HG03159 (cell line): ENCODE results near the gene COL6A1.

Experiments
- ATAC-seq: cut with Tn5 transposase; IDR thresholded peaks from one replicate; pipeline ENCODE4 v1.9.1; 2021; ENCODE audit warnings: mild to moderate bottlenecking, moderate library complexity; ENCODE audit not compliant: unreplicated experiment

The COL6A1 gene

DNA sequence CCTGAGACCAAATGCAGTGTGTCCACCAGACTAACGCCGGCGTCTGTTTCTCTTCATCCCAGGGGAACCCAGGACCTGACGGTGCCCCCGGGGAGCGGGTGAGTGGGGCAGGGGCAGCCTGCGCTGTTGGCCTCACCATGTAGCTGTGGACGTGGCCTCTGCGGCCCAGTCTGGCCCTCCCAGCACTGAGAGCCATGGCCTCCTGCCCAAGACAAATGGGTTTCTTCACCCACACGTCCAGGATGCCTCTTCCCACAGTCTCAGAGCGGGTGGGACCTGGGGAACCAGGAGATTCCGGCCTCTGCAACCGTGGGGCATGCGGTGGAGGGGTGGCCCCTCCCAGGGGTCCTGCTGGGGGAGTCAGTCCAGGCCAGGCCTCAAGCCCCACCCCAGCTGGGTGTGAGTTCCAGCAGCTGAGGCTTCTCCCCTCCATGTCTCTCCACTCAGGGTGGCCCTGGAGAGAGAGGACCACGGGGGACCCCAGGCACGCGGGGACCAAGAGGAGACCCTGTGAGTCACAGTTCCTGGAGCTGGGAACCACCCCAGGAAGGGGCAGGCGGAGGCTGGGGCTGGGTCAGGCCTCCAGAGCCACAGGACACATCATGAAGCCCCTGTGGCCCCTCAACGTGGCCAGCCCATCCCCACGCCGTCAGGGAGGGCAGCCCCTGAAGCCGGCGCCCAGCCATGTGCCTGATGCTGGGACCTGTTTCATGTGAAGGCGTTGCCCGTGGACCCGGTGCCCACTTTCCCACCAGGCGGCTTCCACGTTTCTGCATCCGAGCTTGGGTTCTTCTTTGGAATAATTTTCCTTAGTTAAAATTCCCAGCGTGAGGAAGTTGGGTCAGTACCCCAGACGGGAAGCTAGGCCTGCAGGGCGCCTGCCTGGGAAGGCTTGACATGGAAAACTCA is 11.0 kb downstream of the COL6A1 start:
- no peak for ATAC-seq

DNA sequence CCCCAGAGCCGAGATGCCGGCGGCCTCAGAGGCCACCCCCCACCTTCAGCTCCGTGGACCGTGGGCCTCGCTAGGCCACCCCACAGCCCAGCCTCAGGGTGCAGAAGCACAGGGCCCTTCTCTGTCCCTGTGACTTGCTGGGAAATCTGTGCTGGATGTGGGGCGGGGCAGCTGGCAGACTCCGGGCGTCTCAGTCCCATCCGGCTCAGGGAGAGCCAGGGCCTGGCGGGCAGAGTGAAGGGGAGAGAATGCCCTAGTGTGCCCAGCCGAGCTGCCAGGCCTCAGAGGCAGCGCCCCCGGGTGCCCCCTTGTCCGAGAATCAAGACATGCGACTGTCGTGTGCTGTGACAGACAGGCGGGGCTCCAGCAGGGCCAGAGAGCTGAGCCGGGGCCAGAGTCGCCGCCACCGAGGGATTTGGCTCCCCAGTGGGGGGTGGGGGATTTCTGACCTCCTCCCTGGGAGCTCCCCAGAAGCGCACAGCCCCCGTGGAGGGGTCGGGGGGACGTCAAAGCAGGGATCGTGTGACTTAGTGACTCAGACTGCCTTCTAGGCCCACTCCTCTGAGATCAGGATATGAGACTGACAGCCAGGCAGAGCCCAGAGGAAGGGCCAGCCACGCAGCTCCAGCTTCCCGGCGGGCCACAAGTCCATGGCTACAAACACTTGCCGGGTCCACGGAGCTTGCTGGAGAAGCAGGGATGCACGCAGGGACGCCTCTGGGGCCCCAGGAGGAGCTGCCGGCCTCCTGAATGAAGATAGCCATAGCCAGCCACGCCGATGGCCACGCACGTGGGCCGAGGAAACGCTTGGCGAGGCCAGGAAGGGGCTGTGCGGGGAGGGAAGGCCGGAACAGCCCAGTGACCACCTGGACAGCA is 11.9 kb downstream of the COL6A1 start:
- ATAC-seq, result no peak

DNA sequence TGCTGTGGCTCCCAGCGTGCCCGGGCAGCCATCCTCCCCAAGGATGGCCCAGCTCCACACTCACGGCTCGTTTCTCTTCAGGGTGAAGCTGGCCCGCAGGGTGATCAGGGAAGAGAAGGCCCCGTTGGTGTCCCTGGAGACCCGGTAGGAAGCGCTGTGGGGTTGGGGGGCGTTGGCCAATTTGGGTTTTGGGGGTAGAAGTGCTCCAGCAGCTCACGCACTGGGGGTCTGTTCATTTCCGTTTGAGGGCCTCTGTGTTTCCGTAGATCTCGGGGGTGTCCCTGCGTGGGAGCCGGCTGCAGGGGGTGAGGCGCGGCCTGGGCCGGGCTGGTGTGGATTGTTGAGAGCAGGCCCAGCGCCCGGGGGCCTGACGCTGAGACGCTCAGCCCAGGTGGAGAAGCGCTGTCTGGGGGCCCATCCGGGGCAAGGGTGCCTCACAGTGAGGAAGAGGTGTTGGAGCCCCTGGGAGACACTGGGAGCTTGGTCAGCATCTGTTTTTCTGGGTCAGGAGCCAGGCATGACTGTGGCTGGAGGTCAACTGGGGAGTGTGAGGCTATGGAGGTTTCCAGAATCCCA is 12.6 kb downstream of the COL6A1 start:
- no peak for ATAC-seq

DNA sequence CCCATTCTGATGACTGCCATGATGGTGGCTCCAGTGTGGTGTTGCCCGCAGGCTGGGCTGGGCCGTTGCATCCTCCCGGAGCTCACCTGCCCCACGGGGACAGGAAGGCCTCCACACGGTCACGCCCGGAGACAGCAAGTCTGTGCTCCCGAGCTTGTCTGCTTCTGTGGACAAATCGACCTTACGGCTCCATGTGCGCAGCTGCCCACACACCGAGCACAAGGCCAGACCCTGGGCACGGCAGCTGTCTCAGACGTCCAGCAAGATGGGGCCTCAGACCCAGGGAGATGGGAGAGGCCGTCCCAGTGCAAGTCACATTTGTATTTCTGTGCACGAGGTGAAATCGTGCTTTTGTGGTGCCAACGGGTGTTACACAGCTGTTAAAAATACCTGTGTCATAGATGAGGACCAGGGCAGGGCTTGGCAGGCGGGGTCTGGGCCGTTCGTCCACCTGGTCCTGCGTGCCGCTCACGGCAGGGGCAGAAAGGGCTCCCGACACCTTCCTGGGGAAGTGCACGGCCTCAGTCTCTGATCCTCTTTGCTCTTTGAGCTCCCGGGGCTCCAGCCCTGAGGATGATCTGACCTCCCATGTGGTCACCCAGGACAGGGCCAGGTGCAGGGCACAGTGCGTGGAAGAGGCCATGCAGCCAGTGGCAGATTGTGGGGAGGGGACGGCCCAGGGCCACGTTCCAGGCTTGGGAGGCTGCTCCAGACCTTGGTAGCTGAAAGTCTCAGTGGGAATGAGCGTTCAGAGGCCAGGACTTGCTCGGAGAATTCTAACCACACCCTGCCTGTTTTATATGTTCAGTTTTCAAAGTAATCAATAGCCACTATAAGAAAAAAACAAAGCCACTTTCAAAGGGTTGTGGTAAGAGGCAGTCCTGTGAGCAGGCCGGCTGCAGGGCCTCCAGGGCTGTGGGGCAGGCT is 13.5 kb downstream of the COL6A1 start:
- ATAC-seq, result no peak

DNA sequence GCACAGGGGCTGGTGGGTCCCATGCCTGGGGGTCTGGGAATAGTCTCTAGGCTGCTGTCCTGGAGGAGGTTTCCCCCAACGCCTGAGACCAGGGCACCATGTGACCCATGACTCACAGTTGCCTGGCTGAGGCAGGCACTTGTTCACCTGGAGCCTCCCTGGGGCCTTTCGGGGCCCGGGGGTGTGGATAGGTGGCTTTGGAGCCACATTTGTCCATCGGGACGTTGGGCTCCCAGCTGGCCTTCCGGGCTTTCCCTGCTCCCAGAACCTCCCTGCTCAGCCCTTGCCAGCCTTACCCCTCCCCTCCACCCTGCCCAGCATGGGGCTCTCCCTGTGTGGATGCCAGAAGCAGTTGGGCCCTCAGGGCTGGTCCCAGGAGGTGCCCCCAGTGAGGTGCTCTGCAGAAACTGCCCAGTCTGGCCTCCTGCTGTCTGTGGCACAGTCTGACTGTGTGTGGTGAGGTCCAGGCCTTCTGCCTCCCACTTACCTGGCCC is 14.2 kb downstream of the COL6A1 start:
- no peak for ATAC-seq

DNA sequence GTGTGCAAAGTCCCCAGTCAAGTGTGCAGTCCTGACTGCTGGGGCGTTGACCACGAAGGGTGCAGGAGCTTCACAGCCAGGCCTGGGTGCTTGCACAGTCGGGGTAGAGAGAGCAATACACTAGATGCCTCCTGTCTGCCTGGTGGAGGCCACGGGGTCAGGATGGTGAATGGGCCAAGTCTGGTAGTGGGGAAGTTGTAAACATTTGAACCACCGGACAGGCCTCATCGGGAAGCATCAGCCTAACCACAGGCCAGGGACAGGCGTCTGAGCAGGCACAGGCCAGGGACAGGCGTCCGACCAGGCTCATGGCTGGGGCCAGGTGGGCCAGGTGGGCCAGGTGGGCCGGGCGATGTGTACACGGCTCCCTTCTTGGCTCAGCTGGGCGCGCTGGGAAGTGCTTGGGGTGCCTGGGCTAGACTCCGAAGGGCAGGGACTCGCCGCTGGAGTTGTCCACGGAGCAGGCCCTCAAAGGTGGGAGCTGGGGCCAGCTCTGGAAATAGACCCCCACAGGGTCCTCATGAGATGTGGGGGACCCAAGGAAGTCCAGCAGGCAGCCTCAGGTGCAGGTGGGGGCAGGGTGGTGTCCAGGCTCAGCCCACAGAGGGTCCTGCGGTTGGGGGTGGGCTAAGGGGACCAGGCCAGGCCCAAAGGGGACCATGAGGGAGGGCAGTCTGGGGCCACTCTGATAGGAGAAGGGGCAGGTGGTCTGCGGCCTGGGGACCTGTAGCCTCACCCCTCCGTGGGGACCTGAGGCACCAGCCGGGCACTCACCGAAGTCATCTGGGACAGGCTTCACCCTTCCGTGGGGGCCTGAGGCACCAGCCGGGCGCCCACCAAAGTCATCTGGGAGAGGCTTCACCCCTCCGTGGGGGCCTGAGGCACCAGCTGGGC is 15.0 kb downstream of the COL6A1 start:
- no peak for ATAC-seq

DNA sequence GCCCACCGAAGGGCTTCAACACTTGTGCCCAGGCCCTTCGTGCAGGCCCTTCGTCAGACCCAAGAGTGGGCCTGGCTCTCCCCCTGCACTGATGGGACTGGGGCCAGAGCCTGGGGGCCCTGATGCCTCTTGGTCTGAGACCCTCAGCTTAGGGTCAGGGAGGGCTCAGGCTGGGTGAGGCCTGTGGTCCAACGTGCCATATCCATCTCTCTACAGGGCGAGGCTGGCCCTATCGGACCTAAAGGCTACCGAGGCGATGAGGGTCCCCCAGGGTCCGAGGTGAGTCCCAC is 15.6 kb downstream of the COL6A1 start:
- no peak for ATAC-seq

DNA sequence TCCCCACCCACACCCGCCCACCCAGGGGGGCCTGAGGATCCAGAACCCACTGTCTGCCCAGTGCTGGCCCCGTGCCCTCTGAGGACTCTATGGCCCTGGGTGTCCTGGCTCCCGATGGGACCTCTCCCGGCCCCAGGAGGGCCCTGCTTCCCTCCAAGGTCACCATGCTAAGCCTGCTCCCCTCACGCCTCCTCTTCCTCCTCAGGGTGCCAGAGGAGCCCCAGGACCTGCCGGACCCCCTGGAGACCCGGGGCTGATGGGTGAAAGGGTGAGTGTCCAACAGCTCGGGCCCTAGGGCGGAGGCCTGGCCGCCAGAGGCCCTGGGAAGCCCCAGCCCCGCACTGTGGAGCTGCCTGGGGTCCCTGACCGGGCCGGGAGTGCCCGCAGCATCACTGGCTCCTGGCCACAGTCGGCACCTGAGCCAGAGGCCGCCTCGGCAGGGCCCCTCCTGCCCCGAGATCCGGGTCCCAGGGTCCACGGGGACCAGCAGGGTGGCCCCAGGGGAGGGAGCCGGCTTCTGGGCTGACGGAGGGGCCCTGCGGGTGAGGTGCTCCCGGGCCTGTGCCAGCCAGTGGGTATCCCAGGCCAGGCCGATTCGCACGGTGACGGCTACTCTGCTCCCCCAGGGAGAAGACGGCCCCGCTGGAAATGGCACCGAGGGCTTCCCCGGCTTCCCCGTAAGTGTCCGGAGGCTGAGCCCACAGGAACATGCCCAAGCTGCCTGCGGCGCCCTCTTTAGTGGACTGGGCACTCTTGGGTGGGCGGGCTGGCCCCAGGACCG is 16.1 kb downstream of the COL6A1 start:
- ATAC-seq, result no peak

DNA sequence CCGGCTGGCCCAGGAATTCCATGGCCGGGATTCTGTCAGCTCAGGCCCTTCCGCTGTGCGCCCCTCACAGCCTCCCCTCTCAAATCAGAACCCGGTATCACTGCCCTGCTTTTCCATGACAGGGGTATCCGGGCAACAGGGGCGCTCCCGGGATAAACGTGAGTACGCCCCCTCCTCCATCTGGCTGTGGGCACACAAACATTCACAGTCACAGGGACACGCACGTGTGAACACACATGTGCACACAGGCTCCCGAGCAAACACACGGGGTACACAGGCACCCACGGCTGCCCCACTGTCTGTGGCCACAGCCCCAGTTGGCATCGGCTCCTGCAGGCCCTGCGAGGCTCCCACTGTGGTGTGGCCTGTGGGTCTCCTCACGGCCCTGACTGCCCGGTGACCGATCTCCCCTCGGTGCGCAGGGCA is 16.7 kb downstream of the COL6A1 start:
- ATAC-seq, result no peak

DNA sequence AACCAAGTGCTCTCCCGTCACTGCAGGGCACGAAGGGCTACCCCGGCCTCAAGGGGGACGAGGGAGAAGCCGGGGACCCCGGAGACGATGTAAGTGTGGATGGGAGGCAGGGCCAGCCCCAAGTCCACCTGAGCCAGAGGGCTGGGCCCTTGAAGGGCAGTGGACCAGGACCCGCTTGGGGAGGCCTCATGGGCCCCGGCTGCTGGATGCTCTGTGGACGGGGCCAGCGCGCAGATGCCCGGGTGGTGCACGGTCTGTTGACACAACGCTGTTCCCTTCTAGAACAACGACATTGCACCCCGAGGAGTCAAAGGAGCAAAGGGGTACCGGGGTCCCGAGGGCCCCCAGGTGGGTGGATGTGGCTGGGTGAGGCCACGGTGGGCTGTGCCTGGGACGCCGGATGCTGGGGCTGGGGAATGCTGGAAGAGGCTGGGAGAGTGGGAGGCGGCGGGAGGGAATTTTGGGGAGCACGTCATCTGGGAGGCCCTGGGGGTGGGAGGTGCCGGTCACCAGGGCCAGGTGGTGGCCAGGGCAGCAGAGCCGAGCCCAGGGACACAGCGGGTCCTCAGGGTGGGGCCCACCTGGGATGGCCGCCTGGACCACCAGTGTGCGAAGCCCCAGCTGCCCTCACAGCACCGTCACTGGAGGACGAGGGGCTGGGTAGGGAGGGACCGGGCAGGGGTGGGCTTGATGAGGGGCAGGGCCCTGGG is 17.5 kb downstream of the COL6A1 start:
- no peak for ATAC-seq

DNA sequence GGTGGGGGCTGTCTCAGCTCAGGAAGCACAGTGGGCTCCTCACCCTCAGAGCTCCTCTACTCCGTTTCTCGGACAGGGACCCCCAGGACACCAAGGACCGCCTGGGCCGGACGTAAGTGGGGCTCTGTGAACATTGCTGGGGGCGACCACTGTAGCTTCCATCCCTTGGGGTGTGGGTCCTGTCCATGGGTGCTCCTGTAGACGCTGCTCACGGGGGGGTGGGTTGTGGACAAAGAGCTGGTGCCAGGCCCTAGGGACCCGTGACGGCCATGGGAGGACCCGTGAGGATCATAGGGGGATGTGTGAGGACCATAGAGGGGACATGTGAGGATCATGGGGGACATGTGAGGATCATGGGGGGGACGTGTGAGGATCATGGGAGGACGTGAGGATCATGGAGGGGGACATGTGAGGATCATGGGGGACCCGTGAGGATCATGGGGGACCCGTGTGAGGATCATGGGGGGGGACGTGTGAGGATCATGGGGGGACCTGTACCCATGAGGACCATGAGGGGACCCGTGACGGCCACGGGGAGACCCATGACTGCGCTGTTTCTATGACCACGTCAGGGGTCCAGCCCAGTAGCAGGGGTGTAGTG is 18.1 kb downstream of the COL6A1 start:
- ATAC-seq, result no peak

DNA sequence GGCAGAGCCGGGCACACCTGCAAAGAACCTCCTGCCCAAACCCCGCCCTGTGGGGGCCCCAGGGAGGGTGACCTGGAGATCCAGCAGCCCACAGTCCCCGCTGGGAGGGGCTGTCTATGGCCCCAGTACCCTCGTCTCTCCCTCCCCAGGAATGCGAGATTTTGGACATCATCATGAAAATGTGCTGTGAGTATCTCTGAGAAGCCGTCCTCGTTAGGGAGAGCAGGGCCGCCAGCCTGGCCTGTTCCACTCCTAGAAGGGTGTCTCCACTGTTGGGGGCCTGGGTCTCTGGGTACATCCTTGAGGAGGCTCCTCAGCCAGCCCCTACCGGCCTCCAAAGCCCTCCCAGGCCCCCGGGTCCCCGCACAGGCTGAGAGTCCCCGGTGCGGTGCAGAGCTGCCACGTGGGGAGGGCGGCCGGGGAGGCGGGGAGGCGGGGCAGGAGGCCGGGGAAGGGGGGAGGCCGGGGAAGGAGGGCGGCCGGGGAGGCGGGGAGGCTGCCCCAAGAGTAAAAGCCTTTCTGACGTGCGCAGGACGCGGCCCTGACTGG is 18.7 kb downstream of the COL6A1 start:
- no peak for ATAC-seq

DNA sequence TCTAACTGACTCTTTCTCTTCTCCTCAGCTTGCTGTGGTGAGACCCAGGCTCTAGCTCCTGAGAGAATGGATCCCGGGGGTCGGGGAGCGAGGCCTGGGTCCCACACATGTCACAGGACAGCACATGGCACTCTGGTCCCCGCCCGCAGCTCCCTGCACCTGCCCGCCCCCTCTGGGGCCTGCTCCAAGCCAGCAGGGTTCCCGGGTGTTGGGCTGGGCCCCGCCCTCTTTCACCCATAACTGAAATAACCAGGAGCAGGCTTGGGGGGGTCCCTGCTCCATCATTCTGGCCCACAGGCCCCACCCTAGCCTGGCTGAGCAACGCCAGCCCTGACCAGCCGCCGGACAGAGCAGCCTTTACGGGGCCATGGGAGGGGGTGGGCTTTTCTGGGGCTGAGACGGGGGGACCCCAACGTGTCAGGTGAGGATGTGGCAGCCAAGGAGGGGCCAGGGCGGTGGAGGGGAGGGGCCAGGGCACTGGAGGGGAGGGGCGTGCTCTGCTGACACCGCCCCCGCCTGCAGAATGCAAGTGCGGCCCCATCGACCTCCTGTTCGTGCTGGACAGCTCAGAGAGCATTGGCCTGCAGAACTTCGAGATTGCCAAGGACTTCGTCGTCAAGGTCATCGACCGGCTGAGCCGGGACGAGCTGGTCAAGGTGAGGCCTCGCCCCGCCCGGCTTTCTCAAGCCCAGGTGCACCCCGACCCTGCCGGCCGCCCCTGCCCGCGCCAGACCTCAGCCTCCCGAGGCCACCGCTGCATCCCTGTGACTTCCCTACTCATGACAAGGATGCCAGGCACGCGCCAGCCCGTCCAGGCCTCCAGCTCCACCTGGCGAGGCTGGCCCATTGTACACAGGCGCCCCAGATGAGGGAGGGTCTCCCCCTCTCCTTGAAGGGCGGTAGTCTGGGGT is 19.4 kb downstream of the COL6A1 start:
- no peak for ATAC-seq

DNA sequence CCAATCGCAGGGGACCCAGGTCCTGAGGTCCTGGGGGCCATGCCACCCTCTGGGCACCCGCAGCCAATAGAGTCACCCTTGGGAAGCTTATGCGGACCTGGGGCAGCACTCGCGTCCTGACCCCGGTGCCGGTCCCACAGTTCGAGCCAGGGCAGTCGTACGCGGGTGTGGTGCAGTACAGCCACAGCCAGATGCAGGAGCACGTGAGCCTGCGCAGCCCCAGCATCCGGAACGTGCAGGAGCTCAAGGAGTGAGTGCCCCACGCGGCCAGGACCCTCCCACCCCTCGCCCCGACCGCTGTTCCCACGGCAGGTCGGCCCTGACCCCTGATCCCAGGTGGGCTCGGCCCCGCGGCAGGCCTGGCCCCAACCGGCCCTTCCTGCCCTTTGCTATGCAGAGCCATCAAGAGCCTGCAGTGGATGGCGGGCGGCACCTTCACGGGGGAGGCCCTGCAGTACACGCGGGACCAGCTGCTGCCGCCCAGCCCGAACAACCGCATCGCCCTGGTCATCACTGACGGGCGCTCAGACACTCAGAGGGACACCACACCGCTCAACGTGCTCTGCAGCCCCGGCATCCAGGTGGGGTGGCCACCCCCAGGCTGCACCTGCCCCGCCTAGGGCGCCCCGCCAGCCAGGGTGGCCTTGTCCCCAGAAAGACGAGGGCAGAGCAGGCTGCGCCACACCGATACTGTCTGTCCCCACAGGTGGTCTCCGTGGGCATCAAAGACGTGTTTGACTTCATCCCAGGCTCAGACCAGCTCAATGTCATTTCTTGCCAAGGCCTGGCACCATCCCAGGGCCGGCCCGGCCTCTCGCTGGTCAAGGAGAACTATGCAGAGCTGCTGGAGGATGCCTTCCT is 20.5 kb downstream of the COL6A1 start:
- ATAC-seq, result no peak

DNA sequence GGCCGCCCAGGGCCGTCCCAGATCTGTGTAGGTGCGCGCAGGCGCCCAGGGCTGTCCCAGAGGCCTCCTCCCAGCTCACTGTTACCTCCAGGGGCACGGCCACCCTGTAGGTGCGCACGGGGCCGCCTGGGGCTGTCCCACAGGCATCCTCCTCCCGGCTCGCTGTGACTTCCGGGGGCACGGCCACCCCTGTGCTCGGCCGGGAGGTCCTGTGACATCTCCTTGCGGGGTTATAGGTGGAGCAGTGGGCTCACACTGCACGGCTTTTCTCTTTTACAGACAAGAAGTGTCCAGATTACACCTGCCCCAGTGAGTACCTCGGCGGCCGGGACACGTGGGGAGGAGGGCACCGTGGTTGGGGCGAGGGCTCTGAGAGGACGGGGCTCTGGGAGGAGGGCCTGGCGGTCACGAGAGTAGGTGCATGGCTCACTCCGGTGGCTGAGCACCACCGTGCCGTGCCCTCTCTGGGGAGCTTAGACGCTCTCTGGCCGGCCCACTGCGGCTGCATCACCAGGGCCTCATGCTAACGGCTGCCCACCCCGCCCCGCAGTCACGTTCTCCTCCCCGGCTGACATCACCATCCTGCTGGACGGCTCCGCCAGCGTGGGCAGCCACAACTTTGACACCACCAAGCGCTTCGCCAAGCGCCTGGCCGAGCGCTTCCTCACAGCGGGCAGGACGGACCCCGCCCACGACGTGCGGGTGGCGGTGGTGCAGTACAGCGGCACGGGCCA is 21.4 kb downstream of the COL6A1 start:
- ATAC-seq, result no peak
